Lower leg skin (tissue), 3 donors: ENCODE measurements around the gene ID4.

Source experiments
- CTCF ChIP-seq, 3 donors: fragments of 450-650 bp; IDR thresholded peaks; one replicate each; pipeline ENCODE4 v1.5.1; 2016; ENCODE audit warnings: antibody characterized with exemption in 3 of 3, mild to moderate bottlenecking in 3 of 3, moderate library complexity in 2 of 3
- POLR2A ChIP-seq, 2 donors: fragments of 450-650 bp; IDR thresholded peaks; one replicate each; pipeline ENCODE4 v1.6.1; 2016 to 2017; ENCODE audit warnings: antibody characterized with exemption in 2 of 2, mild to moderate bottlenecking in 1 of 2, moderate library complexity in 1 of 2

- no peak for TF ChIP-seq CTCF (IDR thresholded peaks at IDR 0.05)
- TF ChIP-seq POLR2A (IDR thresholded peaks at IDR 0.05), result no peak
Measured at GRCh38 chr6:19876672-19877071, 39.5 kb downstream of the ID4 start.
